Keratinocyte (primary cell): ENCODE results near the gene TNKS1BP1. TPM values are rescaled to one million over a fixed set of nuclear protein-coding genes. Genes with fewer than 3 reads are reported as not detected.

ENCODE experiments used
- DNase-seq: peaks from one replicate; pipeline ENCODE4 v3.0.0-alpha.2; 2011; ENCODE audit warnings: low read depth, missing footprints, low spot score
- FAIRE-seq: peaks from 2 replicates; lab custom pipeline; 2011; peaks lifted over from hg19 to GRCh38; lab: Jason Lieb, UNC
- H2AFZ ChIP-seq: 2 replicates; pipeline ENCODE4 v1.6.0; 2012; ENCODE audit warnings: low read length, control low read depth, inconsistent platforms; ENCODE audit not compliant: control insufficient read depth
- H3K27ac ChIP-seq: 2 replicates; pipeline ENCODE4 v1.5.1; 2011; ENCODE audit warnings: low read length; ENCODE audit not compliant: control insufficient read depth, insufficient read depth
- H3K27me3 ChIP-seq: 3 replicates; pipeline ENCODE4 v1.6.0; 2011; ENCODE audit warnings: low read length; ENCODE audit not compliant: control insufficient read depth, insufficient read depth; ENCODE audit errors: extremely low read depth
- H3K36me3 ChIP-seq, 2 experiments: 2 replicates in 1 of 2; 3 replicates in 1 of 2; pipeline ENCODE4 v1.5.1; 2011; ENCODE audit warnings: low read length in 2 of 2, mild to moderate bottlenecking in 1 of 2; ENCODE audit not compliant: control insufficient read depth in 2 of 2, insufficient read depth in 2 of 2; ENCODE audit errors: extremely low read depth in 1 of 2
- H3K4me1 ChIP-seq: 3 replicates; pipeline ENCODE4 v1.5.1; 2011; ENCODE audit warnings: low read length; ENCODE audit not compliant: control insufficient read depth, insufficient read depth; ENCODE audit errors: extremely low read depth
- H3K4me2 ChIP-seq: 3 replicates; pipeline ENCODE4 v1.6.0; 2011; ENCODE audit warnings: low read depth, low read length; ENCODE audit not compliant: control insufficient read depth, insufficient read depth; ENCODE audit errors: extremely low read depth
- H3K4me3 ChIP-seq, 3 experiments: fragments of 200-600 bp in 1 of 3; sonication (generic) in 1 of 3; 2 replicates in 2 of 3; 3 replicates in 1 of 3; pipeline ENCODE4 v1.5.1; 2011 to 2016; ENCODE audit warnings: low read length in 3 of 3, mild to moderate bottlenecking in 3 of 3, control low read depth in 2 of 3, inconsistent platforms in 1 of 3, low read depth in 1 of 3, mixed read lengths in 1 of 3, mixed run types in 1 of 3, moderate library complexity in 1 of 3; ENCODE audit not compliant: control insufficient read depth in 2 of 3, insufficient read depth in 2 of 3; ENCODE audit errors: extremely low read depth in 1 of 3
- H3K79me2 ChIP-seq: 2 replicates; pipeline ENCODE4 v1.6.0; 2012; ENCODE audit warnings: low read length; ENCODE audit not compliant: control insufficient read depth, insufficient read depth
- H3K9ac ChIP-seq: 3 replicates; pipeline ENCODE4 v1.6.0; 2011; ENCODE audit warnings: low read length; ENCODE audit not compliant: control insufficient read depth, insufficient read depth; ENCODE audit errors: extremely low read depth
- H3K9me1 ChIP-seq: 3 replicates; pipeline ENCODE4 v1.6.0; 2011; ENCODE audit warnings: low read length; ENCODE audit not compliant: control insufficient read depth, insufficient read depth; ENCODE audit errors: extremely low read depth
- H3K9me3 ChIP-seq: 2 replicates; pipeline ENCODE4 v1.5.1; 2012; ENCODE audit warnings: low read depth, low read length; ENCODE audit not compliant: control insufficient read depth
- H4K20me1 ChIP-seq: 3 replicates; pipeline ENCODE4 v1.6.0; 2011; ENCODE audit warnings: low read length; ENCODE audit not compliant: control insufficient read depth, insufficient read depth; ENCODE audit errors: extremely low read depth
- CTCF ChIP-seq, 3 experiments: IDR thresholded peaks in 1 of 3; conservative IDR thresholded peaks in 1 of 3; optimal IDR thresholded peaks in 1 of 3; 2 replicates in 2 of 3; 3 replicates in 1 of 3; pipeline versions ENCODE3 to v1.5.1; 2011; ENCODE audit warnings: low read length in 3 of 3, mild to moderate bottlenecking in 3 of 3, moderate library complexity in 2 of 3, control low read depth in 1 of 3, inconsistent platforms in 1 of 3; ENCODE audit not compliant: insufficient read depth in 2 of 3; ENCODE audit errors: extremely low read depth in 1 of 3
- EZH2 ChIP-seq: IDR thresholded peaks from one replicate; pipeline ENCODE4 v1.6.1; 2012; ENCODE audit warnings: inconsistent platforms, mild to moderate bottlenecking, low read length, moderate library complexity
- dilution Hi-C: fragments of 300-500 bp; cut with MboI; formaldehyde crosslinking; loops from one replicate; pipeline ENCODE4 v1.7.0; 2020; ENCODE audit warnings: low sequenced_read_pairs; ENCODE audit not compliant: extremely low pct_ligation_motif_present
- polyA plus RNA-seq, 5 experiments: library from polyadenylated mRNA; depleted of rRNA in 3 of 5; stranded (reverse) in 3 of 5; stranded (forward) in 1 of 5; unstranded in 1 of 5; fragments of >200 nt; gene quantifications; 1 replicate in 1 of 5; 2 replicates in 3 of 5; 3 replicates in 1 of 5; pipeline versions ENCODE4 v1.2.1 to v1.2.3, GENCODE V29; 2011 to 2012; ENCODE audit warnings: missing spikeins in 2 of 5, low read depth in 1 of 5, low replicate concordance in 1 of 5

The TNKS1BP1 gene
- polyA plus RNA-seq, 1 donor (not counting 4 experiments of a cell fraction or from before 2014, with no cell fraction given): 88.3 TPM

DNA sequence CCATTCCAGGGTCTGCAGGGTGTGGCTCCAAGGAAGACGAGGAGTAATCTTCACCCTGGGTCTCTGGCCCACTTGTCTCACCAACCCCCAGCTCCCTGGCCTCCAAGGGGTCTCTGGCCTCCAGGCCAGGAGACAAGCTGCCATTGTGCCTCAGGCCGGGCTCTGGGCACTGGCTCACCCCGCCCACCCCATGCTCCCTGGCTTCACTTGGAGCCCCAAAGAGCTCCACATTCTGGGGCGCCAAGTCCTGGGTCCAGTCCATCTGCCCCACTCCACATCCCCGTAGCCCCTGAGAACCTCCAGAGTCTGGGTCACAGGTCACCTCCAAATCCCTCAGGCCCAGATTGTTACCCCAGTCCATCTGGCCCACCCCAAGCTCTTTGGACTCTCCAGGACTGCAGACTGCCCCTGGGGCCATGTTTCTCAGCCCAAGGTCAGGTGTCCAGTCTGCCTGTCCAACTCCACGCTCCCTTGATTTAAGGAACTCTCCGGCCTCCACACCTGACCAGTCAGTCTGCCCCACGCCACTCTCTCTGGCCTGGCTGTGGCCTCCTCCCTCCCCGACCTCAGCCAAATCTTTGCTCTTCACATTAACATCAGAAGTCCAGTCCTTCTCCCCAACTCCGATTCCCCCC is 16.2 kb downstream of the TNKS1BP1 start:
- no peak overlapping the region for H2AFZ ChIP-seq
- H3K9ac ChIP-seq: peak overlapping the region; percentile 33
- peaks cover 9% of the 10 kb centered on the region for H3K9me1 ChIP-seq
- H3K27ac ChIP-seq: peak overlapping the region; percentile 79
- H3K27me3 ChIP-seq: no peaks in the 10 kb centered on the region
- peaks cover 15% of the 10 kb centered on the region for H4K20me1 ChIP-seq
- FAIRE-seq: no peak
- dilution Hi-C loops: no loop called here
- peak overlapping the region in 2 of 3 experiments; percentile 5 to 8 for H3K4me3 ChIP-seq
- peaks cover 51 to 65% of the 10 kb centered on the region in 2 experiments for H3K36me3 ChIP-seq
- peak overlapping the region; percentile 49 for H3K4me2 ChIP-seq
- no peak for DNase-seq
- no peaks in the 10 kb centered on the region for H3K9me3 ChIP-seq
- peaks cover 60% of the 10 kb centered on the region for H3K79me2 ChIP-seq
- TF ChIP-seq CTCF (optimal IDR thresholded peaks at IDR 0.05 in 1 of 3, IDR thresholded peaks at IDR 0.05 in 1 of 3, conservative IDR thresholded peaks at IDR 0.05 in 1 of 3; ENCODE audit: extremely low read depth in 1 of 3, insufficient read depth in 2 of 3, low read length in 3 of 3) (no peak), EZH2 (no peak)
- H3K4me1 ChIP-seq: peaks cover 87% of the 10 kb centered on the region

- H3K9me1 ChIP-seq: peaks cover 9% of the 10 kb centered on the region
- H3K9ac ChIP-seq: no peak overlapping the region
- no peak for TF ChIP-seq CTCF (optimal IDR thresholded peaks at IDR 0.05 in 1 of 3, IDR thresholded peaks at IDR 0.05 in 1 of 3, conservative IDR thresholded peaks at IDR 0.05 in 1 of 3; ENCODE audit: extremely low read depth in 1 of 3, insufficient read depth in 2 of 3, low read length in 3 of 3)
- TF ChIP-seq EZH2: no peak
- H3K4me1 ChIP-seq: peaks cover 87% of the 10 kb centered on the region
- no peaks in the 10 kb centered on the region for H3K9me3 ChIP-seq
- peaks cover 52 to 66% of the 10 kb centered on the region in 2 experiments for H3K36me3 ChIP-seq
- no peaks in the 10 kb centered on the region for H3K27me3 ChIP-seq
- H3K4me3 ChIP-seq: peak overlapping the region in 1 of 3 experiments; percentile 5
- H3K79me2 ChIP-seq: peaks cover 68% of the 10 kb centered on the region
- H2AFZ ChIP-seq: no peak overlapping the region
- peak overlapping the region; percentile 49 for H3K4me2 ChIP-seq
- H3K27ac ChIP-seq: peak overlapping the region; percentile 79
- dilution Hi-C loops: no loop called here
- peaks cover 18% of the 10 kb centered on the region for H4K20me1 ChIP-seq
- no peak for DNase-seq
- peak; percentile 87 for FAIRE-seq
These were observed 17.0 kb downstream of the TNKS1BP1 start for GRCh38 chr11:57307666-57308270.
